Endothelial cell of umbilical vein (primary cell): ENCODE data around the gene GPRC5D. TPM values are rescaled to one million over a fixed set of nuclear protein-coding genes. Genes with fewer than 3 reads are reported as not detected.

Experiments used
- BruUV-seq: library from RNA; stranded (reverse); fragments of 400-500 nt; replicated peaks from 2 replicates; lab custom pipeline; 2021; lab: Mats Ljungman, UMichigan
- CTCF ChIA-PET: fragments of 300-600, 350-600 bp; sonication (Branson Sonifier 250); formaldehyde crosslinking; loops from one replicate; lab custom pipeline; 2021; ENCODE audit warnings: antibody characterized with exemption, inconsistent platforms; lab: Charles Lee
- POLR2A ChIA-PET: fragments of 300-600, 350-600 bp; sonication (Branson Sonifier 250); formaldehyde crosslinking; loops from one replicate; lab custom pipeline; 2021; ENCODE audit warnings: antibody characterized with exemption, inconsistent platforms; lab: Charles Lee
- DNase-seq: peaks from one replicate; pipeline ENCODE4 v3.0.0-alpha.2; 2011; ENCODE audit warnings: low read depth, low spot score
- FAIRE-seq: peaks from 2 replicates; lab custom pipeline; 2011; peaks lifted over from hg19 to GRCh38; lab: Jason Lieb, UNC
- H2AFZ ChIP-seq: 2 replicates; pipeline ENCODE4 v1.6.0; 2012; ENCODE audit warnings: low read depth, low read length, control low read depth, inconsistent platforms
- H3K27ac ChIP-seq: 2 replicates; pipeline ENCODE4 v1.5.1; 2011; ENCODE audit warnings: low read depth, mild to moderate bottlenecking, control low read depth, low read length, moderate library complexity; ENCODE audit not compliant: insufficient read depth
- H3K27me3 ChIP-seq, 2 experiments: 2 replicates each; pipeline versions ENCODE4 v1.6.0 to v1.6.1; 2011; ENCODE audit warnings: low read length in 2 of 2, mixed read lengths in 1 of 2; ENCODE audit not compliant: control insufficient read depth in 2 of 2, insufficient read depth in 2 of 2
- H3K36me3 ChIP-seq, 2 experiments: 2 replicates in 1 of 2; 3 replicates in 1 of 2; pipeline ENCODE4 v1.5.1; 2011; ENCODE audit warnings: low read length in 2 of 2, mild to moderate bottlenecking in 1 of 2, moderate library complexity in 1 of 2; ENCODE audit not compliant: control insufficient read depth in 2 of 2, insufficient read depth in 2 of 2; ENCODE audit errors: extremely low read depth in 1 of 2
- H3K4me1 ChIP-seq: 3 replicates; pipeline ENCODE4 v1.5.1; 2011; ENCODE audit warnings: mild to moderate bottlenecking, low read length; ENCODE audit not compliant: control insufficient read depth, insufficient read depth; ENCODE audit errors: extremely low read depth
- H3K4me2 ChIP-seq: 2 replicates; pipeline ENCODE4 v1.6.1; 2011; ENCODE audit warnings: low read length, control low read depth, mixed read lengths; ENCODE audit not compliant: insufficient read depth
- H3K4me3 ChIP-seq, 3 experiments: fragments of 200-600 bp in 1 of 3; sonication (generic), shearing (Covaris generic) in 1 of 3; replicated peaks in 1 of 3; 2 replicates each; pipeline ENCODE4 v1.5.1; 2011 to 2016; ENCODE audit warnings: control low read depth in 3 of 3, low read length in 3 of 3, mild to moderate bottlenecking in 2 of 3, inconsistent platforms in 1 of 3, low read depth in 1 of 3, moderate library complexity in 1 of 3; ENCODE audit not compliant: insufficient read depth in 1 of 3
- H3K79me2 ChIP-seq: 2 replicates; pipeline ENCODE4 v1.6.0; 2012; ENCODE audit warnings: low read length, inconsistent platforms; ENCODE audit not compliant: control insufficient read depth, insufficient read depth
- H3K9ac ChIP-seq: replicated peaks from 2 replicates; pipeline ENCODE3; 2011; ENCODE audit warnings: low read length, control low read depth; ENCODE audit not compliant: insufficient read depth; ENCODE audit errors: extremely low read depth
- H3K9me1 ChIP-seq: replicated peaks from 3 replicates; pipeline ENCODE4 v1.6.0; 2011; ENCODE audit warnings: mild to moderate bottlenecking, low read length; ENCODE audit not compliant: control insufficient read depth, insufficient read depth; ENCODE audit errors: extremely low read depth
- H3K9me3 ChIP-seq: replicated peaks from 2 replicates; pipeline ENCODE4 v1.5.1; 2012; ENCODE audit warnings: low read length, inconsistent platforms; ENCODE audit not compliant: control insufficient read depth, insufficient read depth
- H4K20me1 ChIP-seq: replicated peaks from 2 replicates; pipeline ENCODE3; 2011; ENCODE audit warnings: mild to moderate bottlenecking, low read length; ENCODE audit not compliant: control insufficient read depth, insufficient read depth; ENCODE audit errors: extremely low read depth
- EZH2 ChIP-seq: IDR thresholded peaks from 2 replicates; pipeline ENCODE4 v1.6.1; 2012; ENCODE audit warnings: borderline replicate concordance, low read depth, mild to moderate bottlenecking, moderate library complexity, low read length, inconsistent platforms; ENCODE audit not compliant: severe bottlenecking
- FOS ChIP-seq: IDR thresholded peaks from 2 replicates; pipeline ENCODE4 v1.6.1; 2011; ENCODE audit warnings: mild to moderate bottlenecking, low read length, moderate library complexity, borderline replicate concordance; ENCODE audit not compliant: insufficient read depth
- GATA2 ChIP-seq: IDR thresholded peaks from 2 replicates; pipeline ENCODE4 v1.7.0; 2011; ENCODE audit warnings: low read depth, mild to moderate bottlenecking, moderate library complexity, mixed read lengths, low read length; ENCODE audit not compliant: insufficient read length, insufficient read depth
- JUN ChIP-seq: IDR thresholded peaks from 2 replicates; pipeline ENCODE4 v1.6.1; 2011; ENCODE audit warnings: borderline replicate concordance, low read depth; ENCODE audit not compliant: insufficient read length, insufficient read depth
- MYC ChIP-seq: IDR thresholded peaks from one replicate; pipeline ENCODE4 v1.6.1; 2011; ENCODE audit warnings: mild to moderate bottlenecking, low read depth, low read length
- POLR2A ChIP-seq: IDR thresholded peaks from 2 replicates; pipeline ENCODE4 v1.6.1; 2012; ENCODE audit warnings: low read depth, mild to moderate bottlenecking, control low read depth, low read length
- POLR2AphosphoS5 ChIP-seq: IDR thresholded peaks from 2 replicates; pipeline ENCODE4 v1.6.1; 2012; ENCODE audit warnings: low read depth, mild to moderate bottlenecking, control low read depth, low read length, moderate library complexity; ENCODE audit not compliant: insufficient read depth
- dilution Hi-C: fragments of 300-500 bp; cut with MboI; formaldehyde crosslinking; loops from one replicate; pipeline ENCODE4 v1.15.0; 2019; ENCODE audit warnings: low sequenced_read_pairs; ENCODE audit not compliant: extremely low pct_ligation_motif_present
- intact Hi-C: fragments of 100-400 bp; cut with micrococcal nuclease; formaldehyde crosslinking; loops from one replicate; pipeline ENCODE4 v1.10.0; 2022
- polyA plus RNA-seq, 4 experiments: library from polyadenylated mRNA; depleted of rRNA in 3 of 4; stranded (reverse) in 3 of 4; unstranded in 1 of 4; fragments of >200 nt; gene quantifications; 2 replicates each; pipeline versions ENCODE4 v1.2.1 to v1.2.3, GENCODE V29; 2011 to 2012; ENCODE audit warnings: missing spikeins in 1 of 4
- total RNA-seq: library from RNA; stranded (reverse); gene quantifications from 2 replicates; pipeline ENCODE4 v1.2.3, GENCODE V29; 2021
- TF ChIP-seq, protein P1 (sequence below): IDR thresholded peaks from 2 replicates; pipeline ENCODE4 v1.6.1; 2011; ENCODE audit not compliant: insufficient read depth, insufficient read length
- TF ChIP-seq, protein P2 (sequence below), 2 donors: IDR thresholded peaks; 1 replicate in 1 of 2; 2 replicates in 1 of 2; pipeline ENCODE4 v1.5.1; 2011; ENCODE audit warnings: low read length in 2 of 2, mild to moderate bottlenecking in 2 of 2, moderate library complexity in 2 of 2, control low read depth in 1 of 2, inconsistent platforms in 1 of 2, low read depth in 1 of 2; ENCODE audit not compliant: insufficient read depth in 1 of 2; ENCODE audit errors: extremely low read depth in 1 of 2

GPRC5D gene
- total and polyA plus RNA-seq, 2 donors (not counting 3 experiments of a cell fraction or from before 2014, with no cell fraction given) = not detected

DNA sequence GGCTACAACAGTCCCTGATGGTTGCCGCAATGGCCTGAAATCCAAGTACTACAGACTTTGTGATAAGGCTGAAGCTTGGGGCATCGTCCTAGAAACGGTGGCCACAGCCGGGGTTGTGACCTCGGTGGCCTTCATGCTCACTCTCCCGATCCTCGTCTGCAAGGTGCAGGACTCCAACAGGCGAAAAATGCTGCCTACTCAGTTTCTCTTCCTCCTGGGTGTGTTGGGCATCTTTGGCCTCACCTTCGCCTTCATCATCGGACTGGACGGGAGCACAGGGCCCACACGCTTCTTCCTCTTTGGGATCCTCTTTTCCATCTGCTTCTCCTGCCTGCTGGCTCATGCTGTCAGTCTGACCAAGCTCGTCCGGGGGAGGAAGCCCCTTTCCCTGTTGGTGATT, 43.7 kb downstream of the GPRC5D start:
- H3K27ac ChIP-seq = no peak overlapping the region
- TF ChIP-seq MYC = no peak
- TF ChIP-seq JUN = no peak
- no peak overlapping the region for H3K4me3 ChIP-seq
- DNase-seq = no peak
- H3K9me3 ChIP-seq = no peaks in the 10 kb centered on the region
- no peaks in the 10 kb centered on the region for H4K20me1 ChIP-seq
- CTCF ChIA-PET = interaction anchor here (2.4 to 2.7 kb wide), 2 partner anchors 8 to 72 kb away, joined by 9 to 11 read pairs; no protein-coding TSS in a partner anchor
- POLR2A ChIA-PET = no interaction called here
- BruUV-seq = no TSS peak
- intact Hi-C loops = no loop called here
- dilution Hi-C loops = no loop called here
- H3K36me3 ChIP-seq = peaks cover 0 to 6% of the 10 kb centered on the region in 2 experiments
- no peak overlapping the region for H3K9ac ChIP-seq
- peaks cover 19% of the 10 kb centered on the region for H3K79me2 ChIP-seq
- H3K4me2 ChIP-seq = no peak overlapping the region
- no peaks in the 10 kb centered on the region for H3K27me3 ChIP-seq
- H3K9me1 ChIP-seq = no peaks in the 10 kb centered on the region
- H3K4me1 ChIP-seq = peaks cover 36% of the 10 kb centered on the region
- FAIRE-seq = no peak
- H2AFZ ChIP-seq = no peak overlapping the region

DNA sequence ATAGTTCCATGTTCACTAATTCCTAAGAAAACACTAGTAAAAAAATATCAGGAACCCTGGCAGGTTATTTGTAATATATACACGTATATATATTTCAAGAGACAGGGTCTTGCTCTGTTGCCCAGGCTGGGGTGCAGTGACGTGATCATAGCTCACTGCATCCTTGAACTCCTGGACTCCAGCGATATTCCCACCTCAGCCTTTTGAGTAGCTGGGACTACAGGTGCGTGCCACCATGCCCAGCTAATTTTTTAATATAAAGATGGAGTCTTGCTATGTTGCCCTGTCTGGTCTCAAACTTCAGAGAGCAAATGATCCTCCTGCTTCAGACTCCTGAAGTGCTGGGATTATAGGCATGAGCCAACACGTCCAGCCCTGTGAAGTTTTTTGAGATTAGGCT, 44.4 kb downstream of the GPRC5D start:
- no TSS peak for BruUV-seq
- ChIA-PET POLR2A (no interaction called here), CTCF (interaction anchor here (2.4 to 2.7 kb wide), 2 partner anchors 9 to 71 kb away, joined by 9 to 11 read pairs; no protein-coding TSS in a partner anchor)
- peaks cover 37% of the 10 kb centered on the region for H3K4me1 ChIP-seq
- no peak overlapping the region for H3K27ac ChIP-seq
- no peak overlapping the region for H2AFZ ChIP-seq
- no peak overlapping the region for H3K9ac ChIP-seq
- TF ChIP-seq, protein P1, sequence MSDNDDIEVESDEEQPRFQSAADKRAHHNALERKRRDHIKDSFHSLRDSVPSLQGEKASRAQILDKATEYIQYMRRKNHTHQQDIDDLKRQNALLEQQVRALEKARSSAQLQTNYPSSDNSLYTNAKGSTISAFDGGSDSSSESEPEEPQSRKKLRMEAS = no peak
- TF ChIP-seq POLR2A (no peak), JUN (no peak), GATA2 (no peak), POLR2AphosphoS5 (no peak), EZH2 (no peak), FOS (no peak), MYC (no peak)
- TF ChIP-seq, protein P2, sequence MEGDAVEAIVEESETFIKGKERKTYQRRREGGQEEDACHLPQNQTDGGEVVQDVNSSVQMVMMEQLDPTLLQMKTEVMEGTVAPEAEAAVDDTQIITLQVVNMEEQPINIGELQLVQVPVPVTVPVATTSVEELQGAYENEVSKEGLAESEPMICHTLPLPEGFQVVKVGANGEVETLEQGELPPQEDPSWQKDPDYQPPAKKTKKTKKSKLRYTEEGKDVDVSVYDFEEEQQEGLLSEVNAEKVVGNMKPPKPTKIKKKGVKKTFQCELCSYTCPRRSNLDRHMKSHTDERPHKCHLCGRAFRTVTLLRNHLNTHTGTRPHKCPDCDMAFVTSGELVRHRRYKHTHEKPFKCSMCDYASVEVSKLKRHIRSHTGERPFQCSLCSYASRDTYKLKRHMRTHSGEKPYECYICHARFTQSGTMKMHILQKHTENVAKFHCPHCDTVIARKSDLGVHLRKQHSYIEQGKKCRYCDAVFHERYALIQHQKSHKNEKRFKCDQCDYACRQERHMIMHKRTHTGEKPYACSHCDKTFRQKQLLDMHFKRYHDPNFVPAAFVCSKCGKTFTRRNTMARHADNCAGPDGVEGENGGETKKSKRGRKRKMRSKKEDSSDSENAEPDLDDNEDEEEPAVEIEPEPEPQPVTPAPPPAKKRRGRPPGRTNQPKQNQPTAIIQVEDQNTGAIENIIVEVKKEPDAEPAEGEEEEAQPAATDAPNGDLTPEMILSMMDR (IDR thresholded peaks at IDR 0.05; ENCODE audit: extremely low read depth in 1 of 2, insufficient read depth in 1 of 2, low read depth in 1 of 2, low read length in 2 of 2) = no peak
- intact Hi-C loops = no loop called here
- FAIRE-seq (no peak), DNase-seq (no peak)
- H3K9me3 ChIP-seq = no peaks in the 10 kb centered on the region
- no peaks in the 10 kb centered on the region for H4K20me1 ChIP-seq
- no peak overlapping the region for H3K4me2 ChIP-seq
- peaks cover 21% of the 10 kb centered on the region for H3K79me2 ChIP-seq
- H3K4me3 ChIP-seq = no peak overlapping the region
- dilution Hi-C loops = no loop called here
- H3K27me3 ChIP-seq = no peaks in the 10 kb centered on the region
- peaks cover 0 to 3% of the 10 kb centered on the region in 2 experiments for H3K36me3 ChIP-seq
- H3K9me1 ChIP-seq = no peaks in the 10 kb centered on the region
